Peyer's patch (tissue), 4 donors: ENCODE data around the gene RHBDD3.

Experiments
- POLR2A ChIP-seq, 2 donors: fragments of 450-650 bp; IDR thresholded peaks; one replicate each; pipeline ENCODE4 v1.5.1; 2017; ENCODE audit warnings: antibody characterized with exemption in 2 of 2, mild to moderate bottlenecking in 2 of 2, moderate library complexity in 2 of 2
- TF ChIP-seq, protein P1 (sequence below), 6 experiments: fragments of 450-650 bp in 4 of 6; fragments of 200-600 bp in 2 of 6; sonication (generic) in 1 of 6; IDR thresholded peaks; one replicate each; pipeline ENCODE4 v1.5.1; 2017 to 2019; ENCODE audit warnings: antibody characterized with exemption in 6 of 6, mild to moderate bottlenecking in 3 of 6, moderate library complexity in 1 of 6

DNA sequence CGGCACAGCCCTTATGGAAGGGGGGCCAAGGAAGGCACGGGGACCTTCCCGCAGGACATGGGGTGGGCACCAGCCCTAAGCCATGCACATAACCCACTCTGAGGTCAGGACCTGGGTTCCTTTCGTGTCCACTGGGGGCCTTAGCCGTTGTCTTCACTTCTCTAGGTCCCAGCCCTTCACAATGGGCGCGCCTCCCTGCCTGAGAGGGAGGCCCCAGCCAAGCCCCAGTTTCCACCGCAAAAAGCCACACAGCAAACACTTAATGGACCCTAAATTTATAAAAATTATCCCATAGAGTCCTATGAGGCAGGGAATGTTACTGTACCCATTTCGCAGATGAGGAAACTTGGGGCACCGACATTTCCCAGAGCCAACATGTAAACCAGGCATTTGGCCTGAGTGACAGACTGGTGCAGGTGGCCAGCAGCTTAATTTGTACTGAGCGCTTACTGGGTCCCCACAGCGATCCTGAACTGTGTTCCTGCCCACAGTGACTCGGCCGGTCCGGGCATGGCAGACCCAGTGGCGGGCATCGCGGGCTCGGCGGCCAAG, 39.9 kb upstream of the RHBDD3 start:
- TF ChIP-seq, protein P1, sequence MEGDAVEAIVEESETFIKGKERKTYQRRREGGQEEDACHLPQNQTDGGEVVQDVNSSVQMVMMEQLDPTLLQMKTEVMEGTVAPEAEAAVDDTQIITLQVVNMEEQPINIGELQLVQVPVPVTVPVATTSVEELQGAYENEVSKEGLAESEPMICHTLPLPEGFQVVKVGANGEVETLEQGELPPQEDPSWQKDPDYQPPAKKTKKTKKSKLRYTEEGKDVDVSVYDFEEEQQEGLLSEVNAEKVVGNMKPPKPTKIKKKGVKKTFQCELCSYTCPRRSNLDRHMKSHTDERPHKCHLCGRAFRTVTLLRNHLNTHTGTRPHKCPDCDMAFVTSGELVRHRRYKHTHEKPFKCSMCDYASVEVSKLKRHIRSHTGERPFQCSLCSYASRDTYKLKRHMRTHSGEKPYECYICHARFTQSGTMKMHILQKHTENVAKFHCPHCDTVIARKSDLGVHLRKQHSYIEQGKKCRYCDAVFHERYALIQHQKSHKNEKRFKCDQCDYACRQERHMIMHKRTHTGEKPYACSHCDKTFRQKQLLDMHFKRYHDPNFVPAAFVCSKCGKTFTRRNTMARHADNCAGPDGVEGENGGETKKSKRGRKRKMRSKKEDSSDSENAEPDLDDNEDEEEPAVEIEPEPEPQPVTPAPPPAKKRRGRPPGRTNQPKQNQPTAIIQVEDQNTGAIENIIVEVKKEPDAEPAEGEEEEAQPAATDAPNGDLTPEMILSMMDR (IDR thresholded peaks at IDR 0.05) = no peak
- no peak for TF ChIP-seq POLR2A (IDR thresholded peaks at IDR 0.05)
